Heart left ventricle (tissue), 16 donors: ENCODE data around the gene INO80C. TPM values are rescaled to one million over a fixed set of nuclear protein-coding genes. Genes with fewer than 3 reads are reported as not detected.

Experiments used
- ATAC-seq, 4 donors: fragments of 200-7000 bp; cut with Tn5 transposase; one replicate each; pipeline ENCODE4 v1.9.1; 2020 to 2022; ENCODE audit warnings: moderate library complexity in 4 of 4, mild to moderate bottlenecking in 3 of 4, moderate number of reproducible peaks in 1 of 4
- DNase-seq, 5 donors: peaks; one replicate each; pipeline ENCODE4 v3.0.0-alpha.2; 2020
- H3K27ac ChIP-seq, 12 donors: fragments of 200-600 bp; sonication (generic) in 4 of 12; one replicate each; pipeline versions ENCODE4 v1.5.0 to v1.8.0; 2016 to 2022; ENCODE audit warnings: mild to moderate bottlenecking in 2 of 12
- H3K27me3 ChIP-seq, 9 donors: fragments of 200-600 bp; sonication (generic) in 2 of 9; one replicate each; pipeline versions ENCODE4 v1.5.1 to v1.8.0; 2016 to 2022; ENCODE audit warnings: mild to moderate bottlenecking in 3 of 9
- H3K36me3 ChIP-seq, 9 donors: fragments of 200-600 bp; sonication (generic) in 2 of 9; one replicate each; pipeline versions ENCODE4 v1.5.0 to v1.8.0; 2018 to 2022; ENCODE audit warnings: mild to moderate bottlenecking in 2 of 9
- H3K4me1 ChIP-seq, 12 donors: fragments of 200-600 bp; sonication (generic) in 4 of 12; one replicate each; pipeline versions ENCODE4 v1.5.0 to v1.8.0; 2016 to 2022; ENCODE audit warnings: mild to moderate bottlenecking in 3 of 12
- H3K4me3 ChIP-seq, 12 donors: fragments of 200-600 bp; sonication (generic) in 4 of 12; one replicate each; pipeline versions ENCODE4 v1.5.0 to v1.8.0; 2017 to 2022; ENCODE audit warnings: mild to moderate bottlenecking in 9 of 12, moderate library complexity in 4 of 12
- H3K9me3 ChIP-seq, 12 donors: fragments of 200-600 bp; sonication (generic) in 4 of 12; one replicate each; pipeline versions ENCODE4 v1.5.0 to v1.8.0; 2016 to 2022; ENCODE audit warnings: mild to moderate bottlenecking in 1 of 12
- CTCF ChIP-seq, 12 donors: fragments of 200-600 bp; sonication (generic) in 4 of 12; IDR thresholded peaks; one replicate each; pipeline versions ENCODE4 v1.5.0 to v1.8.0; 2018 to 2022; ENCODE audit warnings: antibody characterized with exemption in 12 of 12, mild to moderate bottlenecking in 5 of 12
- POLR2A ChIP-seq, 2 donors: fragments of 450-650 bp; IDR thresholded peaks; one replicate each; pipeline ENCODE4 v1.6.1; 2017; ENCODE audit warnings: antibody characterized with exemption in 2 of 2, mild to moderate bottlenecking in 2 of 2, moderate library complexity in 2 of 2
- WGBS, 4 donors: extraction: QIAGEN DNeasy Blood & Tissue Kit in 2 of 4; methylation state at CpG; one replicate each; pipeline versions ENCODE4 v1.1.5 to v1.1.7; 2013 to 2018; 5-methylcytosine and 5-hydroxymethylcytosine counted together
- intact Hi-C, 10 donors: fragments of 100-400 bp; cut with DNase I; formaldehyde crosslinking; loops; one replicate each; pipeline versions ENCODE4 v1.11.1 to v1.14.2; 2022
- polyA plus RNA-seq, 2 donors: library from polyadenylated mRNA; stranded (reverse); fragments of 200-250 nt; gene quantifications; one replicate each; pipeline ENCODE4 v1.2.3, GENCODE V29; 2013
- total RNA-seq, 9 donors: library from RNA; depleted of rRNA in 2 of 9; stranded (reverse); fragments of >200 nt in 2 of 9; fragmentation: NEBNext Ultra II Directional in 3 of 9; extraction: Animal tissue kit (Norgen Biotek cat#: 25700) in 3 of 9; gene quantifications; one replicate each; pipeline versions ENCODE4 v1.1.0 to v1.2.4, GENCODE V29; 2016 to 2023
- donor health status: ischemic (EF 13 %, LVEDD 7.1; RV severe dilation, severe dysfunction).
- donor health status: healthy with polysubstance abuse.
- donor health status: DM: no; HTN: yes; CAD: no.
- donor health status: DM: no; HTN: no; CAD: no.
- donor health status: ischemic (EF 25% LVEDD 6.9; RV normal size, moderate dysfunction).
- donor health status: ischemic (EF 25% LVEDD 5.7; RV mildly dilated, moderate dysfunction).
- donor health status: healthy.
- donor health status: DM: yes; HTN: yes; CAD: no.
- donor health status: ischemic (EF 35%, LVEDD 5.7; RV mildly dilated, moderate dysfunction).
- donor health status: nonischemic (EF 11% LVEDD 7.7; RV severe dilation, severe dysfunction).
- donor health status: DM: yes; HTN: yes; CAD: no.
- donor health status: PGD.
- donor health status: ischemic (EF 29% LVEDD 5.4; RV normal size, mild dysfunction).
- donor health status: nonischemic (EF 23%, LVEDD 6.1; RV moderate dilation, normal function).

The INO80C gene
- total and polyA plus RNA-seq, 11 donors: 5.6 to 29.0 (median 22.3) TPM

DNA sequence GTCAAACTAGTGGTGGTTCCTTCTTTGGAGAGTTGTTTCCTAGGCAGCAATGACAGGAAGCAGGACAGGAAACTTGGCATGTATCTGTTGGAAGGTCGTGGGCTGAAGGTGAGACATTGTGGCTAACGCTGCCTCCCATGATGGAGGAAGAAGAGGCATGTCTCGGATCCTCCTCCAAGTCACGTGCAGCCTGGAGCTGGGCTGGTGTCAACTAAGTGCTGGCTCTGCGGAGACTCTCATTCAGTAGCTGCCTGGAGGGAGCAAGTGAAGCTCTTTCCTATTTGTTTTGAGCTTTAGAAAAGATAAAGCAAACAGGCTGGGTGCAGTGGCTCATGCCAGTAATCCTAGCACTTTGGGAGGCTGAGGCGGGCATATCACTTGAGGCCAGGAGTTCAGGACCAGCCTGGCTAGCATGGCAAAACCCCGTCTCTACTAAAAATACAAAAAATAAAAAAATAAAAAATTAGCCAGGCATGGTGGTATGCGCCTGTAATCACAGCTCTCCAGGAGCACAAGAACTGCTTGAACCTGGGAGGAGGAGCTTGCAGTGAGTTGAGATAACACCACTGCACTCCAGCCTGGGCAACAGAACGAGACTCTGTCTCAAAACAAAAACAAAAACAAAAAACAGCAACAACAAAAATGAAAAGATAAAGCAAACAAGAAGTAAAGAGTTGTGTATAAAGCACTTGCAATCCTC, 28.2 kb upstream of the INO80C start:
- no peaks in the 10 kb centered on the region for H3K27me3 ChIP-seq
- H3K27ac ChIP-seq: peak overlapping the region in 9 of 12 donors; percentile 15 to 57 (median 35)
- no peaks in the 10 kb centered on the region for H3K36me3 ChIP-seq
- peaks cover 0 to 10% (median 2%) of the 10 kb centered on the region in 12 donors for H3K9me3 ChIP-seq
- TF ChIP-seq CTCF (IDR thresholded peaks at IDR 0.05): no peak
- TF ChIP-seq POLR2A (IDR thresholded peaks at IDR 0.05): no peak
- 12 to 14% (median 13%) methylated on average over 9 of the region's 9 CpGs for WGBS, 4 donors
- intact Hi-C loops: loop anchor here in 1 of 10 donors (5.0 kb wide), 1 partner anchor 56 kb away; the partner anchor contains the start of gene GALNT1
- DNase-seq (peak in 3 of 5 donors; percentile 38 to 47 (median 46)), ATAC-seq (peak; percentile 56 to 77 (median 70))
- peaks cover 0 to 50% (median 19%) of the 10 kb centered on the region in 12 donors for H3K4me1 ChIP-seq
- peak overlapping the region in 7 of 12 donors; percentile 7 to 27 (median 14) for H3K4me3 ChIP-seq

DNA sequence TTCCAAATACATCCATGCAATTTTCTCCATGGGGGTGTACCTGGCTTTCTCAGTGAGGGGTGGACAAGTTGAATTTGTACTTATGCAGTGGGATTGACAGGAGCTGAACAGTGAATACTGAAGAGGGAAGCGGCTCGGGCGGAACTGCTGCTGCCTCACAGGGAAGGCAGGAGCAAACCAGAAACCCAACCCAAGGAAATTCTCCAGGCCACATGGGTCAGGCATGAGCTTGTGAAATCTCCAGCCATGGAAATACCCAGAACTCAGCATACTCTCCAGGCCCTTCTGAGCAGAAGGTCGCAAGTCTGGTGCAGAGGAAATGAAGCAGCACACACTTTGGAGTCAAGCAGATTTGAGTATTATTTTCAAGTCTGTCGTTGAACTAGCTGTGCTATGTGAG, 26.5 kb upstream of the INO80C start:
- Histone ChIP-seq H3K27me3 (no peaks in the 10 kb centered on the region), H3K36me3 (no peaks in the 10 kb centered on the region), H3K4me1 (peaks cover 0 to 50% (median 19%) of the 10 kb centered on the region in 12 donors), H3K9me3 (no peaks in the 10 kb centered on the region), H3K27ac (peak overlapping the region in 3 of 12 donors; percentile 12 to 69 (median 59)), H3K4me3 (no peak overlapping the region)
- TF ChIP-seq CTCF (IDR thresholded peaks at IDR 0.05) (no peak), POLR2A (IDR thresholded peaks at IDR 0.05) (no peak)
- ATAC-seq (peak in 3 of 4 donors; percentile 32 to 63 (median 32)), DNase-seq (peak in 2 of 5 donors; percentile 31 to 60)
- intact Hi-C loops: no loop called here
- 72 to 80% (median 76%) methylated on average over 5 of the region's 5 CpGs for WGBS, 4 donors

DNA sequence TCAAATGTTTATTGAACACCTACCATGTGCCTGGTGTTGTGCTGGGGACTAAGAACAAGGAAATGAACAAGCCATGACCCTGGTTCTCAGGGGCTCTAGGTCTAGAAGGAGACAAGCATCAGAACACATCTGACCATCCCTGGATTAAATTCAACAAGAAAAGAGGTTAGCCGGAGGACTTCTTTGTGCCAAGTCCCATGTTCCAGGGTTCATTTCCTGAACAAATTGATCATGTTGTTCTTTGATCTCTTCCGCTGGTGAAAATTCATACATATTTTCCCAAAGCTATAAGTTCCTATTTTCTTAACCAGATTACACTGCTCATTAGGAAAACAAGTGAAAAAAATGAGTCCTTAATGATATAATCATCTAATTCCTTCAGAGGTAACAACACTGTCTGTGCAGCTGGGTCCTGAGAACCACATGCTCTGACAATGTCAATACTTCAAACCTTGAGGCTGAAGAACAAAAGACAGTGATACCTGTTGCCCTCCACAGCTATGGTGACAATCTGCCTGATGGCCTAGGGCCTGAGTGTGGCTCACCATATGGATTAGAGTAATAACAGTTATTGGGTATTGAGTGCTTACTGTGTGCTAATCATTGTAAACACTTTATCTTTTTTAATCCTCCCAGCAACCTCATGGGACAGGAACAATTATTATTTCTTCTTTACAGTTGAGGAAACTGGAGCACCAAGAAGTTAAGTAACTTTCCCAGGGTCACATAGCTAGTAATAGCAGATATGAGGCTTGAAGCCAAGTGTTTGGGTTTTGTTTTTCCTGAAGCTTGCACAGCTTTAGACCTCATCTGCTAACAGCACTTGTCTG, 24.6 kb upstream of the INO80C start:
- intact Hi-C loops: no loop called here
- no peak for ATAC-seq
- Histone ChIP-seq H3K27ac (peak overlapping the region in 2 of 12 donors; percentile 0 to 2), H3K4me3 (no peak overlapping the region), H3K4me1 (peaks cover 0 to 50% (median 19%) of the 10 kb centered on the region in 12 donors), H3K9me3 (no peaks in the 10 kb centered on the region), H3K36me3 (no peaks in the 10 kb centered on the region), H3K27me3 (no peaks in the 10 kb centered on the region)
- TF ChIP-seq CTCF (IDR thresholded peaks at IDR 0.05) (no peak), POLR2A (IDR thresholded peaks at IDR 0.05) (no peak)
- no peak for DNase-seq
- WGBS, 4 donors: 84 to 100% (median 92%) methylated on average over 2 of the region's 2 CpGs

GRCh38 chr18:35521133-35521532, 23.4 kb upstream of the INO80C start:
- intact Hi-C loops: no loop called here
- no peaks in the 10 kb centered on the region for H3K27me3 ChIP-seq
- no peak overlapping the region for H3K27ac ChIP-seq
- WGBS, 4 donors: 83 to 93% (median 91%) methylated on average over 5 of the region's 5 CpGs
- TF ChIP-seq POLR2A (IDR thresholded peaks at IDR 0.05) (no peak), CTCF (IDR thresholded peaks at IDR 0.05) (no peak)
- H3K9me3 ChIP-seq: no peaks in the 10 kb centered on the region
- DNase-seq (no peak), ATAC-seq (no peak)
- no peak overlapping the region for H3K4me3 ChIP-seq
- no peaks in the 10 kb centered on the region for H3K36me3 ChIP-seq
- H3K4me1 ChIP-seq: peaks cover 0 to 43% (median 15%) of the 10 kb centered on the region in 12 donors
